Hepatocyte (in vitro differentiated cells): ENCODE results near the gene ATAD3B. TPM values are rescaled to one million over a fixed set of nuclear protein-coding genes. Genes with fewer than 3 reads are reported as not detected.

Source experiments
- DNase-seq: peaks from one replicate; pipeline ENCODE4 v3.0.0-alpha.2; 2016; ENCODE audit warnings: low spot score
- H2AFZ ChIP-seq: fragments of 200-600 bp; sonication (generic); 2 replicates; pipeline ENCODE4 v1.6.0; 2016; ENCODE audit warnings: antibody characterized with exemption, mild to moderate bottlenecking
- H3K27ac ChIP-seq: fragments of 200-600 bp; sonication (generic); 2 replicates; pipeline ENCODE4 v1.5.1; 2016; ENCODE audit warnings: mild to moderate bottlenecking
- H3K27me3 ChIP-seq: fragments of 200-600 bp; sonication (generic); 2 replicates; pipeline ENCODE4 v1.6.1; 2016
- H3K36me3 ChIP-seq: fragments of 200-600 bp; sonication (generic); replicated peaks from 2 replicates; pipeline ENCODE4 v1.5.1; 2016; ENCODE audit warnings: low read depth; ENCODE audit not compliant: insufficient read depth
- H3K4me1 ChIP-seq: fragments of 200-600 bp; sonication (generic); 2 replicates; pipeline ENCODE4 v1.5.1; 2016; ENCODE audit warnings: mild to moderate bottlenecking, moderate library complexity; ENCODE audit not compliant: insufficient read depth
- H3K4me2 ChIP-seq: fragments of 200-600 bp; sonication (generic); 2 replicates; pipeline ENCODE4 v1.6.0; 2016
- H3K4me3 ChIP-seq: fragments of 200-600 bp; sonication (generic); 2 replicates; pipeline ENCODE4 v1.5.1; 2016; ENCODE audit warnings: mild to moderate bottlenecking
- H3K79me2 ChIP-seq: fragments of 200-600 bp; sonication (generic); 2 replicates; pipeline ENCODE4 v1.6.0; 2017; ENCODE audit warnings: mild to moderate bottlenecking
- H3K9me2 ChIP-seq: fragments of 200-600 bp; sonication (generic); replicated peaks from 2 replicates; pipeline ENCODE4 v1.6.0; 2017; ENCODE audit warnings: mild to moderate bottlenecking; ENCODE audit not compliant: insufficient read depth
- H3K9me3 ChIP-seq: fragments of 200-600 bp; sonication (generic); 2 replicates; pipeline ENCODE4 v1.5.1; 2016; ENCODE audit warnings: low read depth, mild to moderate bottlenecking
- H4K20me1 ChIP-seq: fragments of 200-600 bp; sonication (generic); 2 replicates; pipeline ENCODE4 v1.6.0; 2016; ENCODE audit warnings: mild to moderate bottlenecking; ENCODE audit not compliant: insufficient read depth, poor library complexity, severe bottlenecking
- CTCF ChIP-seq: fragments of 200-600 bp; sonication (generic); IDR thresholded peaks from 2 replicates; pipeline ENCODE4 v1.5.1; 2016; ENCODE audit warnings: antibody characterized with exemption, mild to moderate bottlenecking; ENCODE audit not compliant: poor library complexity
- EZH2 ChIP-seq: fragments of 200-600 bp; sonication (generic); IDR thresholded peaks from 2 replicates; pipeline ENCODE4 v1.6.1; 2016; ENCODE audit warnings: antibody characterized with exemption, mild to moderate bottlenecking, borderline replicate concordance
- EZH2phosphoT487 ChIP-seq: fragments of 200-600 bp; sonication (generic); IDR thresholded peaks from one replicate; pipeline ENCODE4 v1.6.1; 2018; ENCODE audit warnings: antibody characterized with exemption, mild to moderate bottlenecking, low read depth, moderate library complexity; ENCODE audit not compliant: unreplicated experiment, severe bottlenecking
- WGBS: methylation state at CpG from one replicate; pipeline ENCODE4 v1.1.6; 2016; ENCODE audit warnings: low lambda C conversion rate; ENCODE audit errors: missing lambda C conversion rate; 5-methylcytosine and 5-hydroxymethylcytosine counted together
- polyA plus RNA-seq: library from polyadenylated mRNA; unstranded; fragments of >200 nt; fragmentation: Nextera tagmentation; extraction: Ambion mirVana; gene quantifications from 2 replicates; pipeline ENCODE4 v1.2.1, GENCODE V29; 2016
- total RNA-seq: library from RNA; depleted of rRNA; stranded (reverse); fragments of >200 nt; gene quantifications from 2 replicates; pipeline ENCODE4 v1.2.3, GENCODE V29; 2014

Gene ATAD3B
- 11.4 and 13.4 TPM in 2 replicates for total RNA-seq
- 33.2 and 40.5 TPM in 2 replicates for polyA plus RNA-seq

GRCh38 chr1:1471389-1472052 lies at the start of gene ATAD3B:
TSS of gene ATAD3B (plus strand) at chr1:1471765. CDS start at chr1:1471885, 120 bp downstream.
- H3K79me2 ChIP-seq, result peaks cover 28% of the 10 kb centered on the region
- peak within 1 kb of the TSS; percentile 83 for H3K27ac ChIP-seq
- no peak for TF ChIP-seq EZH2
- no peak for TF ChIP-seq CTCF
- TF ChIP-seq EZH2phosphoT487, result no peak
- peaks cover 12% of the 10 kb centered on the region for H3K4me1 ChIP-seq
- H3K9me2 ChIP-seq, result no peaks in the 10 kb centered on the region
- peaks cover 3% of the 10 kb centered on the region for H4K20me1 ChIP-seq
- H3K4me3 ChIP-seq, result peak within 1 kb of the TSS; percentile 68
- peak within 1 kb of the TSS; percentile 82 for H3K4me2 ChIP-seq
- no peaks in the 10 kb centered on the region for H3K27me3 ChIP-seq
- no peaks in the 10 kb centered on the region for H3K36me3 ChIP-seq
- H2AFZ ChIP-seq, result peak within 1 kb of the TSS; percentile 88
- DNase-seq, result peak; percentile 95
- 2% methylated on average over 78 of the region's 87 CpGs for whole genome bisulfite sequencing
- H3K9me3 ChIP-seq, result no peaks in the 10 kb centered on the region

GRCh38 chr1:1421907-1422464 lies 49.6 kb upstream of the ATAD3B start:
- H3K36me3 ChIP-seq, result no peaks in the 10 kb centered on the region
- H3K27me3 ChIP-seq, result no peaks in the 10 kb centered on the region
- H3K9me2 ChIP-seq, result no peaks in the 10 kb centered on the region
- no peak overlapping the region for H2AFZ ChIP-seq
- no peaks in the 10 kb centered on the region for H3K79me2 ChIP-seq
- no peak for DNase-seq
- WGBS, result 79% methylated on average over 4 of the region's 7 CpGs
- H4K20me1 ChIP-seq, result no peaks in the 10 kb centered on the region
- peaks cover 4% of the 10 kb centered on the region for H3K4me1 ChIP-seq
- no peak overlapping the region for H3K27ac ChIP-seq
- H3K9me3 ChIP-seq, result no peaks in the 10 kb centered on the region
- H3K4me3 ChIP-seq, result no peak overlapping the region
- no peak for TF ChIP-seq CTCF
- no peak for TF ChIP-seq EZH2phosphoT487
- TF ChIP-seq EZH2, result no peak
- H3K4me2 ChIP-seq, result no peak overlapping the region

GRCh38 chr1:1422465-1423244 lies 48.9 kb upstream of the ATAD3B start:
- H3K9me2 ChIP-seq, result no peaks in the 10 kb centered on the region
- TF ChIP-seq CTCF (no peak), EZH2 (no peak), EZH2phosphoT487 (no peak)
- H3K27ac ChIP-seq, result no peak overlapping the region
- H2AFZ ChIP-seq, result no peak overlapping the region
- H3K4me2 ChIP-seq, result no peak overlapping the region
- peaks cover 4% of the 10 kb centered on the region for H3K4me1 ChIP-seq
- no peaks in the 10 kb centered on the region for H4K20me1 ChIP-seq
- H3K79me2 ChIP-seq, result no peaks in the 10 kb centered on the region
- H3K36me3 ChIP-seq, result no peaks in the 10 kb centered on the region
- no peak overlapping the region for H3K4me3 ChIP-seq
- DNase-seq, result no peak
- WGBS, result 64% methylated on average over 29 of the region's 29 CpGs
- no peaks in the 10 kb centered on the region for H3K9me3 ChIP-seq
- no peaks in the 10 kb centered on the region for H3K27me3 ChIP-seq
